ENCODE data around the gene AGAP1.

- TF ChIP-seq CTCF (IDR thresholded peaks at IDR 0.05) (no peak), POLR2A (IDR thresholded peaks at IDR 0.05) (no peak)
These were observed 144.9 kb downstream of the AGAP1 start for GRCh38 chr2:235638541-235639427.
